GM18499 (cell line): Measurements from ENCODE around the gene AQP12B.
"Not testable (repeated sequence)": the region's sequence is repeated elsewhere in the genome, so short reads cannot be mapped to it uniquely, and the experiment has no call there.

Source experiments
- ATAC-seq: cut with Tn5 transposase; IDR thresholded peaks from one replicate; pipeline ENCODE4 v1.9.1; 2021; ENCODE audit warnings: moderate number of reproducible peaks; ENCODE audit not compliant: insufficient read depth, unreplicated experiment

The AQP12B gene

GRCh38 chr2:240682431-240683224 lies at the start of gene AQP12B:
AQP12B (minus strand) TSS chr2:240682885; CDS start chr2:240682837, 48 bp downstream.
- ATAC-seq: not testable (repeated sequence)

GRCh38 chr2:240732184-240732583 lies 49.5 kb upstream of the AQP12B start:
- ATAC-seq: no peak

- no peak for ATAC-seq
Observed at GRCh38 chr2:240731178-240731545, 48.5 kb upstream of the AQP12B start.

GRCh38 chr2:240730501-240731177 lies 48.0 kb upstream of the AQP12B start:
- no peak for ATAC-seq

GRCh38 chr2:240728827-240729226 lies 46.1 kb upstream of the AQP12B start:
- no peak for ATAC-seq

- no peak for ATAC-seq
Observed at GRCh38 chr2:240728361-240728760, 45.7 kb upstream of the AQP12B start.

GRCh38 chr2:240727913-240728312 lies 45.2 kb upstream of the AQP12B start:
- ATAC-seq: no peak

GRCh38 chr2:240727439-240727838 lies 44.8 kb upstream of the AQP12B start:
- ATAC-seq: no peak

GRCh38 chr2:240726876-240727275 lies 44.2 kb upstream of the AQP12B start:
- no peak for ATAC-seq

- no peak for ATAC-seq
Observed at GRCh38 chr2:240725671-240726070, 43.0 kb upstream of the AQP12B start.

- ATAC-seq: no peak
Observed at GRCh38 chr2:240725266-240725665, 42.6 kb upstream of the AQP12B start.

- ATAC-seq: no peak
Observed at GRCh38 chr2:240724431-240724830, 41.7 kb upstream of the AQP12B start.

GRCh38 chr2:240723851-240724250 lies 41.2 kb upstream of the AQP12B start:
- no peak for ATAC-seq

- ATAC-seq: no peak
Observed at GRCh38 chr2:240722796-240723735, 40.4 kb upstream of the AQP12B start.

- ATAC-seq: no peak
Observed at GRCh38 chr2:240722376-240722775, 39.7 kb upstream of the AQP12B start.

- ATAC-seq: no peak
Observed at GRCh38 chr2:240721596-240722180, 39.0 kb upstream of the AQP12B start.

GRCh38 chr2:240720686-240721595 lies 38.3 kb upstream of the AQP12B start:
- ATAC-seq: no peak

- no peak for ATAC-seq
Observed at GRCh38 chr2:240719676-240720545, 37.2 kb upstream of the AQP12B start.
